SK-N-SH treated with all-trans-retinoic acid at 6 μM for 48 hours (cell line): ENCODE data around the gene CYP1B1.

Experiments used
- ATAC-seq: fragments of 200-7000 bp; cut with Tn5 transposase; 3 replicates; pipeline ENCODE4 v1.9.1; 2020; ENCODE audit warnings: mild to moderate bottlenecking, moderate library complexity
- ARNTL ChIP-seq: fragments of 450-650 bp; formaldehyde crosslinking; IDR thresholded peaks from 2 replicates; pipeline ENCODE4 v1.5.0; 2020; ENCODE audit warnings: low read depth, mild to moderate bottlenecking, moderate library complexity, borderline replicate concordance
- BACH2 ChIP-seq: fragments of 250-450 bp; sonication (Bioruptor Pico); IDR thresholded peaks from 2 replicates; pipeline ENCODE4 v1.9.0; 2021; ENCODE audit warnings: mild to moderate bottlenecking, borderline replicate concordance
- CSDC2 ChIP-seq: fragments of 250-450 bp; sonication (Bioruptor Pico); IDR thresholded peaks from 2 replicates; pipeline ENCODE4 v1.5.0; 2020; ENCODE audit warnings: mild to moderate bottlenecking, moderate library complexity
- ESRRG ChIP-seq: fragments of 250-450 bp; sonication (Bioruptor Pico); IDR thresholded peaks from 2 replicates; pipeline ENCODE4 v1.6.1; 2021; ENCODE audit warnings: mild to moderate bottlenecking
- GLIS3 ChIP-seq: fragments of 250-450 bp; sonication (Bioruptor Pico); IDR thresholded peaks from 2 replicates; pipeline ENCODE4 v1.5.0; 2020; ENCODE audit warnings: mild to moderate bottlenecking, moderate library complexity
- ISL1 ChIP-seq: fragments of 250-450 bp; sonication (Bioruptor Pico); IDR thresholded peaks from 2 replicates; pipeline ENCODE4 v2.1.2; 2022; ENCODE audit warnings: mild to moderate bottlenecking, moderate library complexity
- OSR1 ChIP-seq: fragments of 250-450 bp; sonication (Bioruptor Pico); IDR thresholded peaks from 2 replicates; pipeline ENCODE4 v1.8.0; 2022; ENCODE audit warnings: moderate library complexity, mild to moderate bottlenecking, inconsistent platforms
- PPARA ChIP-seq: fragments of 250-450 bp; sonication (Bioruptor Pico); IDR thresholded peaks from 2 replicates; pipeline ENCODE4 v1.5.0; 2020; ENCODE audit warnings: mild to moderate bottlenecking, borderline replicate concordance
- SNAI2 ChIP-seq: fragments of 250-450 bp; sonication (Bioruptor Pico); IDR thresholded peaks from 2 replicates; pipeline ENCODE4 v1.5.0; 2020; ENCODE audit warnings: mild to moderate bottlenecking, moderate library complexity
- TCF4 ChIP-seq: fragments of 250-450 bp; sonication (Bioruptor Pico); IDR thresholded peaks from 2 replicates; pipeline ENCODE4 v1.8.0; 2021; ENCODE audit warnings: mild to moderate bottlenecking, moderate library complexity, borderline replicate concordance
- TOX ChIP-seq: fragments of 250-450 bp; sonication (Bioruptor Pico); IDR thresholded peaks from 2 replicates; pipeline ENCODE4 v1.8.0; 2021; ENCODE audit warnings: mild to moderate bottlenecking, moderate library complexity, borderline replicate concordance
- ZC3H10 ChIP-seq: fragments of 250-450 bp; sonication (Bioruptor Pico); IDR thresholded peaks from 2 replicates; pipeline ENCODE4 v1.5.1; 2021; ENCODE audit warnings: mild to moderate bottlenecking, moderate library complexity
- ZFP3 ChIP-seq: fragments of 250-450 bp; sonication (Bioruptor Pico); IDR thresholded peaks from 2 replicates; pipeline ENCODE4 v1.5.0; 2020; ENCODE audit warnings: mild to moderate bottlenecking, moderate library complexity
- ZFP30 ChIP-seq: fragments of 450-650 bp; formaldehyde crosslinking; IDR thresholded peaks from 2 replicates; pipeline ENCODE4 v1.5.0; 2022; ENCODE audit warnings: mild to moderate bottlenecking, moderate library complexity
- ZNF565 ChIP-seq: fragments of 450-650 bp; formaldehyde crosslinking; conservative IDR thresholded peaks from 2 replicates; pipeline ENCODE4 v1.5.0; 2020; ENCODE audit warnings: low read depth, mild to moderate bottlenecking, moderate library complexity
- ZNF70 ChIP-seq: fragments of 450-650 bp; formaldehyde crosslinking; IDR thresholded peaks from 2 replicates; pipeline ENCODE4 v1.5.0; 2020; ENCODE audit warnings: mild to moderate bottlenecking, moderate library complexity
- ZNF8 ChIP-seq: fragments of 450-650 bp; formaldehyde crosslinking; IDR thresholded peaks from 2 replicates; pipeline ENCODE4 v1.5.0; 2020; ENCODE audit warnings: mild to moderate bottlenecking, moderate library complexity
- TF ChIP-seq, protein P1 (sequence below): fragments of 250-450 bp; sonication (Bioruptor Pico); IDR thresholded peaks from 2 replicates; pipeline ENCODE4 v1.8.0; 2021; ENCODE audit warnings: low read depth, mild to moderate bottlenecking, moderate library complexity, borderline replicate concordance
- TF ChIP-seq, protein P2 (sequence below): fragments of 250-450 bp; sonication (Bioruptor Pico); IDR thresholded peaks from 2 replicates; pipeline ENCODE4 v1.5.0; 2020; ENCODE audit warnings: mild to moderate bottlenecking, moderate library complexity
- TF ChIP-seq, protein P3 (sequence below): fragments of 250-450 bp; sonication (Bioruptor Pico); IDR thresholded peaks from 2 replicates; pipeline ENCODE4 v1.5.1; 2020; ENCODE audit warnings: low read depth, mild to moderate bottlenecking, moderate library complexity
- TF ChIP-seq, protein P4 (sequence below): fragments of 250-450 bp; sonication (Bioruptor Pico); IDR thresholded peaks from 2 replicates; pipeline ENCODE4 v1.8.0; 2020; ENCODE audit warnings: mild to moderate bottlenecking, moderate library complexity, borderline replicate concordance
- TF ChIP-seq, protein P5 (sequence below): fragments of 250-450 bp; sonication (Bioruptor Pico); IDR thresholded peaks from 2 replicates; pipeline ENCODE4 v1.5.1; 2021; ENCODE audit warnings: mild to moderate bottlenecking, moderate library complexity

The CYP1B1 gene

DNA sequence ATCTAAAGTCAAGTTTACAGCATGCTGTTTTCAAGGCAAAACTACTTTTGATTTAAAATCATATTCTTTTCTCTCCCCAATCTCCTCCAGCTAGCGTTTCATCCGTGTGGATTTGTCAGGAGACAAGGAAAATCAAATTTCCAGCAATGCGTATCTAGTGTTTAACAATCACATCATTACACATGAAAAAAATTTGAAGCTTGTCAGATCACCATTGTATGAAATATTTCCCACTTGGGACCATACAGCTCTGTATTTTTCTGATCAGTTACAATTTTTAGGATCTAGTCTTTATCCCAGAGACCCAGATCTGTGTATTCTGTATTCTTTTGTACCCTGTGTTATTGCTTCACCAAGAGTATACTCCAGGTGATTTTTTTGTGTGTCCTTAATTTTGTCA, 28.6 kb upstream of the CYP1B1 start:
- TF ChIP-seq PPARA (CRISPR knock-in tag) (no peak), ZNF70 (no peak), ZNF8 (CRISPR knock-in tag) (no peak), BACH2 (CRISPR knock-in tag) (no peak), TOX (CRISPR knock-in tag) (no peak), ZC3H10 (CRISPR knock-in tag) (no peak), ISL1 (CRISPR knock-in tag) (no peak), ZNF565 (no peak), CSDC2 (CRISPR knock-in tag) (no peak), ARNTL (CRISPR knock-in tag) (no peak), GLIS3 (CRISPR knock-in tag) (no peak)
- TF ChIP-seq, protein P1, sequence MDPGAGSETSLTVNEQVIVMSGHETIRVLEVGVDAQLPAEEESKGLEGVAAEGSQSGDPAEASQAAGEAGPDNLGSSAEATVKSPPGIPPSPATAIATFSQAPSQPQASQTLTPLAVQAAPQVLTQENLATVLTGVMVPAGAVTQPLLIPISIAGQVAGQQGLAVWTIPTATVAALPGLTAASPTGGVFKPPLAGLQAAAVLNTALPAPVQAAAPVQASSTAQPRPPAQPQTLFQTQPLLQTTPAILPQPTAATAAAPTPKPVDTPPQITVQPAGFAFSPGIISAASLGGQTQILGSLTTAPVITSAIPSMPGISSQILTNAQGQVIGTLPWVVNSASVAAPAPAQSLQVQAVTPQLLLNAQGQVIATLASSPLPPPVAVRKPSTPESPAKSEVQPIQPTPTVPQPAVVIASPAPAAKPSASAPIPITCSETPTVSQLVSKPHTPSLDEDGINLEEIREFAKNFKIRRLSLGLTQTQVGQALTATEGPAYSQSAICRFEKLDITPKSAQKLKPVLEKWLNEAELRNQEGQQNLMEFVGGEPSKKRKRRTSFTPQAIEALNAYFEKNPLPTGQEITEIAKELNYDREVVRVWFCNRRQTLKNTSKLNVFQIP (CRISPR knock-in tag) = no peak
- TF ChIP-seq, protein P2, sequence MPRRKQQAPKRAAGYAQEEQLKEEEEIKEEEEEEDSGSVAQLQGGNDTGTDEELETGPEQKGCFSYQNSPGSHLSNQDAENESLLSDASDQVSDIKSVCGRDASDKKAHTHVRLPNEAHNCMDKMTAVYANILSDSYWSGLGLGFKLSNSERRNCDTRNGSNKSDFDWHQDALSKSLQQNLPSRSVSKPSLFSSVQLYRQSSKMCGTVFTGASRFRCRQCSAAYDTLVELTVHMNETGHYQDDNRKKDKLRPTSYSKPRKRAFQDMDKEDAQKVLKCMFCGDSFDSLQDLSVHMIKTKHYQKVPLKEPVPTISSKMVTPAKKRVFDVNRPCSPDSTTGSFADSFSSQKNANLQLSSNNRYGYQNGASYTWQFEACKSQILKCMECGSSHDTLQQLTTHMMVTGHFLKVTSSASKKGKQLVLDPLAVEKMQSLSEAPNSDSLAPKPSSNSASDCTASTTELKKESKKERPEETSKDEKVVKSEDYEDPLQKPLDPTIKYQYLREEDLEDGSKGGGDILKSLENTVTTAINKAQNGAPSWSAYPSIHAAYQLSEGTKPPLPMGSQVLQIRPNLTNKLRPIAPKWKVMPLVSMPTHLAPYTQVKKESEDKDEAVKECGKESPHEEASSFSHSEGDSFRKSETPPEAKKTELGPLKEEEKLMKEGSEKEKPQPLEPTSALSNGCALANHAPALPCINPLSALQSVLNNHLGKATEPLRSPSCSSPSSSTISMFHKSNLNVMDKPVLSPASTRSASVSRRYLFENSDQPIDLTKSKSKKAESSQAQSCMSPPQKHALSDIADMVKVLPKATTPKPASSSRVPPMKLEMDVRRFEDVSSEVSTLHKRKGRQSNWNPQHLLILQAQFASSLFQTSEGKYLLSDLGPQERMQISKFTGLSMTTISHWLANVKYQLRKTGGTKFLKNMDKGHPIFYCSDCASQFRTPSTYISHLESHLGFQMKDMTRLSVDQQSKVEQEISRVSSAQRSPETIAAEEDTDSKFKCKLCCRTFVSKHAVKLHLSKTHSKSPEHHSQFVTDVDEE (CRISPR knock-in tag) = no peak
- TF ChIP-seq, protein P3, sequence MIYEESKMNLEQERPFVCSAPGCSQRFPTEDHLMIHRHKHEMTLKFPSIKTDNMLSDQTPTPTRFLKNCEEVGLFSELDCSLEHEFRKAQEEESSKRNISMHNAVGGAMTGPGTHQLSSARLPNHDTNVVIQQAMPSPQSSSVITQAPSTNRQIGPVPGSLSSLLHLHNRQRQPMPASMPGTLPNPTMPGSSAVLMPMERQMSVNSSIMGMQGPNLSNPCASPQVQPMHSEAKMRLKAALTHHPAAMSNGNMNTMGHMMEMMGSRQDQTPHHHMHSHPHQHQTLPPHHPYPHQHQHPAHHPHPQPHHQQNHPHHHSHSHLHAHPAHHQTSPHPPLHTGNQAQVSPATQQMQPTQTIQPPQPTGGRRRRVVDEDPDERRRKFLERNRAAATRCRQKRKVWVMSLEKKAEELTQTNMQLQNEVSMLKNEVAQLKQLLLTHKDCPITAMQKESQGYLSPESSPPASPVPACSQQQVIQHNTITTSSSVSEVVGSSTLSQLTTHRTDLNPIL (CRISPR knock-in tag) = no peak
- TF ChIP-seq, protein P4, sequence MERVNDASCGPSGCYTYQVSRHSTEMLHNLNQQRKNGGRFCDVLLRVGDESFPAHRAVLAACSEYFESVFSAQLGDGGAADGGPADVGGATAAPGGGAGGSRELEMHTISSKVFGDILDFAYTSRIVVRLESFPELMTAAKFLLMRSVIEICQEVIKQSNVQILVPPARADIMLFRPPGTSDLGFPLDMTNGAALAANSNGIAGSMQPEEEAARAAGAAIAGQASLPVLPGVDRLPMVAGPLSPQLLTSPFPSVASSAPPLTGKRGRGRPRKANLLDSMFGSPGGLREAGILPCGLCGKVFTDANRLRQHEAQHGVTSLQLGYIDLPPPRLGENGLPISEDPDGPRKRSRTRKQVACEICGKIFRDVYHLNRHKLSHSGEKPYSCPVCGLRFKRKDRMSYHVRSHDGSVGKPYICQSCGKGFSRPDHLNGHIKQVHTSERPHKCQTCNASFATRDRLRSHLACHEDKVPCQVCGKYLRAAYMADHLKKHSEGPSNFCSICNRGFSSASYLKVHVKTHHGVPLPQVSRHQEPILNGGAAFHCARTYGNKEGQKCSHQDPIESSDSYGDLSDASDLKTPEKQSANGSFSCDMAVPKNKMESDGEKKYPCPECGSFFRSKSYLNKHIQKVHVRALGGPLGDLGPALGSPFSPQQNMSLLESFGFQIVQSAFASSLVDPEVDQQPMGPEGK (CRISPR knock-in tag) = no peak
- ATAC-seq = no peak

DNA sequence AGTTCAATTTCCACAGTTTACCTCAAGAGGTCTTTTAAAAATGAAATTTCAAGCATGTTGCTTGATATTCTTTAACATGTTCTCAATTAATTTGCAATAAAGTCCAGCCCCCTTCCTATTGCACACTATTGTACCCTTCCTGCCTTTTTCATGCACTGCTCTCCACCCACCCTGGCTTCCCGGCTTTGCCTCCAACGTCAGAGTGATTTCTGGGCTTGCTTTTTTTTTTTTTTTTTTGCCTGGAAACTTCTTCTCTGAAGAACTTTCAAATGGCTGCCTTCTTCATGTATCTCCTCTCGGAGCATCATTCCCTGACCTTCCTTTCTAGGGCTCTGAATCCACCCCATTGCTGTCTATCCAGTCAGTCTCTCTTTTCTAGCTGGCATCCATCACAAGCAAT, 24.4 kb upstream of the CYP1B1 start:
- TF ChIP-seq ARNTL (CRISPR knock-in tag) (no peak), TOX (CRISPR knock-in tag) (no peak), ISL1 (CRISPR knock-in tag) (no peak), CSDC2 (CRISPR knock-in tag) (no peak), ESRRG (CRISPR knock-in tag) (no peak), ZNF565 (no peak), OSR1 (CRISPR knock-in tag) (no peak), BACH2 (CRISPR knock-in tag) (no peak), GLIS3 (CRISPR knock-in tag) (no peak), ZFP30 (CRISPR knock-in tag) (no peak), TCF4 (no peak), SNAI2 (CRISPR knock-in tag) (no peak), ZC3H10 (CRISPR knock-in tag) (no peak), ZFP3 (no peak)
- TF ChIP-seq, protein P1 (CRISPR knock-in tag) = no peak
- TF ChIP-seq, protein P5, sequence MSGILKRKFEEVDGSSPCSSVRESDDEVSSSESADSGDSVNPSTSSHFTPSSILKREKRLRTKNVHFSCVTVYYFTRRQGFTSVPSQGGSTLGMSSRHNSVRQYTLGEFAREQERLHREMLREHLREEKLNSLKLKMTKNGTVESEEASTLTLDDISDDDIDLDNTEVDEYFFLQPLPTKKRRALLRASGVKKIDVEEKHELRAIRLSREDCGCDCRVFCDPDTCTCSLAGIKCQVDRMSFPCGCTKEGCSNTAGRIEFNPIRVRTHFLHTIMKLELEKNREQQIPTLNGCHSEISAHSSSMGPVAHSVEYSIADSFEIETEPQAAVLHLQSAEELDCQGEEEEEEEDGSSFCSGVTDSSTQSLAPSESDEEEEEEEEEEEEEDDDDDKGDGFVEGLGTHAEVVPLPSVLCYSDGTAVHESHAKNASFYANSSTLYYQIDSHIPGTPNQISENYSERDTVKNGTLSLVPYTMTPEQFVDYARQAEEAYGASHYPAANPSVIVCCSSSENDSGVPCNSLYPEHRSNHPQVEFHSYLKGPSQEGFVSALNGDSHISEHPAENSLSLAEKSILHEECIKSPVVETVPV (CRISPR knock-in tag) = no peak
- TF ChIP-seq, protein P2 (CRISPR knock-in tag) = no peak
- no peak for ATAC-seq
